Measurements from ENCODE around the gene SLC37A1.
"Not testable (repeated sequence)": the region's sequence is repeated elsewhere in the genome, so short reads cannot be mapped to it uniquely, and the experiment has no call there.

Gene SLC37A1

GRCh38 chr21:42624095-42624790, 110.6 kb downstream of the SLC37A1 start:
- DNase-seq: no peak

- no peak for DNase-seq
Measured at GRCh38 chr21:42624936-42625335, 111.3 kb downstream of the SLC37A1 start.

- DNase-seq: no peak
Measured at GRCh38 chr21:42626171-42626570, 112.5 kb downstream of the SLC37A1 start.

- no peak for DNase-seq
Measured at GRCh38 chr21:42627527-42628289, 114.1 kb downstream of the SLC37A1 start.

GRCh38 chr21:42628466-42629061, 114.9 kb downstream of the SLC37A1 start:
- DNase-seq: not testable (repeated sequence)

- DNase-seq: no peak
Measured at GRCh38 chr21:42629933-42630589, 116.4 kb downstream of the SLC37A1 start.

- no peak for DNase-seq
Measured at GRCh38 chr21:42630626-42631025, 117.0 kb downstream of the SLC37A1 start.
